ENCODE data around the gene ZNF491.
"Not testable (repeated sequence)": the region's sequence is repeated elsewhere in the genome, so short reads cannot be mapped to it uniquely, and the experiment has no call there.

Gene ZNF491

DNA sequence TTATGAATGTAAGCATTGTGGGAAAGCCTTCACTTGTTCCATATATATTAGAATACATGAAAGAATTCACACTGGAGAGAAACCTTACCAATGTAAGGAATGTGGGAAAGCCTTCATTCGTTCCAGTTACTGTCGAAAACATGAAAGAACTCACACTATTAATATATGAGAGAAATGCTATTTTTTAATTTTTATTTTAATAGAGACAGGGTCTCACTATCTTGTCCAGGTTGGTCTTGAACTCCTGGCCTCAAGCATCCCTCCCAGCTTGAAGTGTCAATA, 8.7 kb downstream of the ZNF491 start:
- no peak for DNase-seq

DNA sequence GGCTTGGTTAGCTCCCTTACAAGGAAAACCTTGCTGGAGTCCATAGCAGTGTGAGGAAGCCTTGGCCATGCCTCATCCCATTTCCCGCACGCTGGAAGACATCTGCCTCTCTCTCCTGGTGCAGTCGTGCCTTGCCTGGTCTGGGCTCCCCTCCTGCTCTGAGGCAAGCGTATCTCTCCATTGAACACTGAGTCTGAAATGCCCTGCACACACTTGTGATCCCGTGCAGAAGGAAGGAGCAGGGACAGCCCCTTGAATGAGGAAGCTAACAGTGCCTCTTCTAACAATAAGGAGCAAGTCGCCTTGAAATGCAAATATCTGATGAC, 15.3 kb downstream of the ZNF491 start:
- DNase-seq: no peak

DNA sequence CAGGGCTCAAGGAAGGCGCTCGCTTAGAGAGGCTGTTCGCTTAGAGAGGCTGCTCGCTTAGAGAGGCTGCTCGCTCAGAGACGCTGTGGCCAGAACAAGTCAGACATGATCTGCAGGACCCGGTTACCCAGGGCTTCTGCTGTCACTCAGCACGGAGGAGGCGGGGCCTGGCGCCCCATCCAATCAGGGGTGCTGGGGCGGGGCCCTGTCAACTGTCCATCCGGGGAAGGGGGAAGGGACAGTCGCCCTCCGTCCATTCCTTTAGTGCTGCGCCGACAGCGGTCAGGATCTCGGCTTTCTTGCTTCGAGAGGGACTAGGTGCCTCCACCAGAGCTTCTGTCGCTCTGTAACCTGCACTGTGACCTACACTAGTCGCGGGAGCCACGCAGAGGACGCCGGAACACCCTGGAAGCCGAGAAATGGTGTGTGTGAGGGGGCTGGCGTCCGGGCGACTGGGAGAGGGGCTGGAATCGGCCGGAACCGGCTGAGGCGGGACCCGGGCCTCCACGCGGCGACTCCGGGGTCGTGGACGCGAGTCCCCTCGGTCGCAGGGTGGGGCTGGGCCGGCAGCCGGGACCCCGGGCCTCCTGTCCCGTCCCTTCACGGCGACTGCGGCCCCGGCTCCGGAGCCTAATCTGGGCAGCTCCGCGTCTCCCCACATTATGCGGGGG, 15.8 kb downstream of the ZNF491 start, which contains the start of gene ZNF440:
Gene ZNF440 (plus strand): TSS at position 245 of the 671 bp plus-strand sequence. CDS start 175 bp downstream, at position 420.
- peak; percentile 85 for DNase-seq

DNA sequence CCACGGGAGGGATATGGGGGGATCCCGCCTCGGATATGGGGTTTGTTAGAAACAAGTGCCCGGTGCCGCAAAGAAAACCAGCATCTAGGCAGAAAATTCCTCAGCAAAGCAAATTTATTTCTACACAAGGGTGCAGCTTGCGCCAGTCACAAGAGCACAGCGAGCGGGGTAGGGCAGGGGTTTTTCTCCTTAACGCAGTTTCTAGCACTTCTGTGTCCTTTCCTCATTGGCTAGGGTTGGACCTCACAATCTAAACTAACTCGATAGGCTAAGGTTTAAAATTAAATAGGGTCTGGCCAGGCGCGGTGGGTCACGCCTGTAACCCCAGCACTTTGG, 16.3 kb downstream of the ZNF491 start:
- no peak for DNase-seq

DNA sequence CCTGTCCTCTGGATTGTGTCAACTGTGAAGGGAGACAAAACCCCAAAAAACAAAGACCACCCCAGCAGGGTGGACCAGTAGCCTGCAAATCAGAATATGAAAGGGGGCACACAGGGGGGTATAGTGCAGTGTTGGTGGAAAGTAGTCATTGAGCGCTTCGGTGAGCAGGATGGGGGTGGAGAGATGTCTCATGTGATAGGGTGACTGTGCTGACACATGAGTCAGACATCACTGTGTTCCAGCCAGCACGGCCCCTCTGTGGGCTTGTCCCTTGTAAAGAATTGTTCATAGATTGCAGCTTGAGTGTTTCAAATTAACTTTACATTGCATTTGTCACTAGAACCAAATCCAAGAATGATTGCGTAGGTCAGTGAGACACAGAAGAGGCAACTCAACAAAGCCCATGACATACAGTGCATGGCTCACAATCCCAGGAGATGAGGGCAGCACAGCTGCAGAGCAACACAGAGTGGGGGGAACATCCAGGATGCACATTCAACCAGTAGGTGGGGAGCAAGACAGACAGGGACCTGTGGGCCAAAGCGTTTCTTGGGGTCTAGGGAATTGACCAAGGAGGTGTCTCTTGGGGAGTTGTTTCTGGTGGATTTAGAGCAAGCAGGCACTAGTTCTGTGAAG, 23.3 kb downstream of the ZNF491 start:
- no peak for DNase-seq

DNA sequence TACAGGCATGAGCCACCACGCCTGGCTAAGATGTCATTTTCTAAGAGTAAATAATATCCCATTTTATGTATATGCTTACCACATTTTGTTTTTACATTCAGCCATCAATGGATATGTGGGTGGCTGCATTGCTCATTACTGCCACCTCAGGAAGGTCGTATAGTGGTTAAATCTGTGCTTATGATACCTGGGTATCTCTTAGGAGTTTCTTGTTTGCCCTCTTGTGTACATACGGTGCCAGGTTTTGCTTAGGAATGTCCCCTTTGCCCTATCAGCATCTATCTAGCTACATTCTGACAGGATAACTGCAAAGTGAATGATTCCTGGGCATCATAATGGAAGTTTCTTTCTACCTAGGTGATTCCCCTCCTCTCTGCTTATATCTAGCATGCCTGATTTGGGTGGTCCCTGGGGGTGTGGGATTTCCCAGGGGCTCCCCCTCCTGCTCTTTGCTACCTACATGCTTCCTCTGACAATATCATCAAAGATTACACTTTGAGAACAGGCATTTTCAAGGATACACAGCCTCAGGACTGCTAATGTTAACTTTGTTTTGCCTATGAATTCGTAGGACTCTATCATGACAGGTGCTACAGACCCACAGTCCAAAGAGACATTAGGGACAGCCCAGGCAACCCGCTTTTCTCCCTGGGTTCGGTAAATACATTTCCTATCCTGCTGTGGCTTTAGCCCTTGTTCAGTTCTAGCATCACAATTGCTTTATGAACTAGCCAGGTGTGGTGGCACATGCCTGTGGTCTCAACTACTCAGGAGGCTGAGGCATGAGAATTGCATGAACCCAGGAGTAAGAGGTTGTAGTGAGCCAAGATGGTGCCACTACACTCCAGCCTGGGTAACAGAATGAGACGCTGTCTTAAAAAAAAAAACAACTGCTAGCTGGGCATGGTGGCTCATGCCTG, 30.9 kb downstream of the ZNF491 start:
- DNase-seq: not testable (repeated sequence)

DNA sequence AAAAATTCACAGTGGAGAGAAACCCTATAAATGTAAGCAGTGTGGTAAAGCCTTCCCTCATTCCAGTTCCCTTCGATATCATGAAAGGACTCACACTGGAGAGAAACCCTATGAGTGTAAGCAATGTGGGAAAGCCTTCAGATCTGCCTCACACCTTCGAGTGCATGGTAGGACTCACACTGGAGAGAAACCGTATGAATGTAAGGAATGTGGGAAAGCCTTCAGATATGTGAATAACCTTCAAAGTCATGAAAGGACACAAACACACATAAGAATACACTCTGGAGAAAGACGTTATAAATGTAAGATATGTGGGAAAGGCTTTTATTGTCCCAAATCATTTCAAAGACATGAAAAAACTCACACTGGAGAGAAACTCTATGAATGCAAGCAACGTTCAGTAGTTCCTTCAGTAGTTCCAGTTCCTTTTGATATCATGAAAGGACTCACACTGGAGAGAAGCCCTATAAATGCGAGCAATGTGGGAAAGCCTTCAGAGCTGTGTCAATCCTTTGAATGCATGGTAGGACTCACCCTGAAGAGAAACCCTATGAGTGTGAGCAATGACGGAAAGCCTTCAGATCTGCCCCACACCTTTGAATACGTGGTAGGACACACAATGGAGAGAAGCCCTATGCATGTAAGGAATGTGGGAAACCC, 34.1 kb downstream of the ZNF491 start:
- DNase-seq: no peak

DNA sequence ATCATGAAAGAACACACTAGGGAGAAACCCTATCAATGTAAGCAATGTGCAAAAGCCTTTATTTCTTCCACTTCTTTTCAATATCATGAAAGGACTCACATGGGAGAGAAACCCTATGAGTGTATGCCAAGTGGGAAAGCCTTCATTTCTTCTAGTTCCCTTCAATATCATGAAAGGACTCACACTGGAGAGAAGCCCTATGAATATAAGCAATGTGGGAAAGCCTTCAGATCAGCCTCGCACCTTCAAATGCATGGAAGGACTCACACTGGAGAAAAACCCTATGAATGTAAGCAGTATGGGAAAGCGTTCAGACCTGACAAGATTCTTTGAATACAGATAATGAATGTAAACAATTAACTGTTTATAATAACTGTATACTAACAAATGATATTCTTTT, 35.2 kb downstream of the ZNF491 start:
- no peak for DNase-seq

DNA sequence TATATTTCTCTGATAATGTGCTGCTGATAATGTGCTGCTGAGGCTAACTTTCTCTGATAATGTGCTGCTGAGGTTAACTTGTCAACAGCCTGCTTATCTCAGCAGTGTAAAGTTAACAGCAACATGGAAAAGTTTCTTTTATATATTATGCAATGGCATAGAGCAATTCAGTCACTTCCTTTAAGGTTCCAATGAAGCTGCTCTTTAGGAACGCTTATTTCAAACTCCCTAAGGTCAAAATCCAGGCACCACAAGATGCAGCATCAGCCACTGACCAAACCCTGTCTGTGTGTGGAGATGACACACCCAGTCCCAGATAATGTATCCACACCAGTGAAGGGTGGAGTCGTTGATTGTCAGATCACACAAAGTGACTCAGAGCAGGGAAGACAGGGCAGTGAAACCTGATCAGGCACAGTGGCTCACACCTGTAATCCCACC, 37.3 kb downstream of the ZNF491 start:
- DNase-seq: not testable (repeated sequence)

DNA sequence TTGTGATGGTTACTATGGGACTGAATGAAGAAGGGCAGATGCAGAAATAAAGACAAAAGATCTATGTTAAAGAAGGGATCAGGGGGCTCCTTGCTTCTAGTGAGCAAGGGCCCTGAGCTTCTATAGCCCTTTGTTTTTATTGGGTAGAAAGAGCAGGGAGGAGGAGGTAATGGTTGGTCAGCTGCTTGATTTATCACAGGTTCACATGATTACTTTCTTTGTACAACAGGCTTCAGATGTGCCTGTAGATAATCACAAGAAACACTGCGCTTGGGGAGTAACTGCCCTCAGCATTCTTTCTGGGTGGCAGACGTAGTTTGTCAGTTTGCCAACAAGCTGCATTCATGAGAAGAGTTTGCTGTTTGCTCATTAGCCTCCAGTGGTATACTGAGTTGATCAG, 45.4 kb downstream of the ZNF491 start:
- DNase-seq: no peak

DNA sequence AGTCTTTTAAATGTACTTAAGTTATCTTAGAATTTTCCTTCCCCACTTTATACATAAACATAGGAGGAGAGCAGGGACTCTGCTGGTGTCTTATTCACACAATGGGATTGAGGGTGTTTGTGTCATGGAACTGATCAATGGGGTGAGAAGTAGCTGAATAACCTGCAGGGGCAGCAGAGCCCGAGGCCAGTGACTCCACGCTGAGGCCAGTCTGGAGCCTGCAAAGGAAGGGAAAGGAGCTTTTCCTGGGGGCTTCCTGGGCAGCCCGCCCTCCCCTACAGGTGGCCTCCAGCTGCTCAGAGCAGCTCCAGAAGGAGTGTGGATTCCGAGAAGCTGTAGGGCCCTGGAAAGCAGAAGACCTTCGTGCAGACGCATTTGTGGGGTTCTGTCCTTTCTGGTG, 49.3 kb downstream of the ZNF491 start:
- not testable (repeated sequence) for DNase-seq

DNA sequence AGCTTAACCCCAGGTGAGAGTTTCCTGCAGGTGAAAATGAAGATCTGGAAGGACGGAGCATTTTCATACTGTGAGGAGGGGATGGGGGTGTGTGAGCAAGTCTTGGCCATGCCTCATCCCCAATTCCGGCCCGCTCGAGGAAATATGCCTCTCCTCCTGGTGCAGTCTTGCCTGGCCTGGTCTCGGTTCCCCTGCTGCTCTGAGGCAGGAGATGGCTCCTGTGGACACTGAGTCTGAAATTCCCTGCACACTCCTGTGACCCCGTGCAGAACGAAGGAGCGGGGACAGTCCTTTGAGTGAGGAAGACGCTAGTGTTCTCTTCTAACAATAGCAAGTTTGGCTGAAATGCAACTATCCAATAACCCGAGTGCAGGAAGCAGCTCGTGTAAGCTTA, 49.9 kb downstream of the ZNF491 start:
- DNase-seq: no peak

DNA sequence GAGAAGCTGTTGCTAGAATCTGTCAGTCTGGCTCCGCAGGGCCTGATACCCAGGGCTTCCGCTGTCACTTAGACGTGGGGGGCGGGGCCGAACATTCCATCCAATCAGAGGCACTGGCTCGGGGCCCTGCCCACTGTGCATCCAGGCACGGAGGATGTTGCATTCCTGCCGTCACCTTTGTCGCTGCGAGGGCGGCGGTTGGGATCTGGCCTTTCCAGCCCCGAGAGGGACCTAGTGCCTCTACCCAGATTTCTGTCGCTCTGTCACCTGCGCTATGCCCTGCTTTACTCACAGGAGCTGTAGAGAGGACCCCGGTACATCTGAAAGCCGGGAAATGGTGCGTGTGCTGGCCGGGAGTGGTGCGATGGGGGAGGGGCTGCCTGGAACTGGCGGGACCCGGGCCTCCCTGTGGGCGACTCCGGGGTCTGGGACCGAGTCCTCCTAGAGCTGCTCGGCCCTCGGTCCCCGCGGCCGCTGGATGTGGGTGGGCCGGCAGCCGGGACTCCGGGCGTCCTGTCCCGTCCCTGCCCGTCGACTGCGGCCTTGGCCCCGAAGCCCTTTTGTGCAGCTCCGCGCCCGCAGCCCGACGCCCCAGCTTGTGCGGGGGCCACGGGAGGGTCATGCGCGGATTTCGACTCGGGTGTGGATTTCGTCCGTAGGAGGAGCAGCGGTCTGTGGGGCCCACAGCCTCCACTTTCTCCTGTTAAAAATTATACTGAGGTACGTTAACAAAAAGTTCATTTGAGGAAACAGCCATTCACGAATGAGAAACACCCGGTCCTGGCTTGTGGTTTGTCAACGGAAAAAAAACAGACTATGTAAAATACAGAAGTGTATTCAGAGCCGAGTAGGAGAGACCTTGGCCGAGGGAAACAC, 50.5 kb downstream of the ZNF491 start, which contains the start of gene ZNF439:
Gene ZNF439 (plus strand): TSS at position 133 of the 876 bp plus-strand sequence. CDS start 142 bp downstream, at position 275.
- DNase-seq: peak; percentile 88

DNA sequence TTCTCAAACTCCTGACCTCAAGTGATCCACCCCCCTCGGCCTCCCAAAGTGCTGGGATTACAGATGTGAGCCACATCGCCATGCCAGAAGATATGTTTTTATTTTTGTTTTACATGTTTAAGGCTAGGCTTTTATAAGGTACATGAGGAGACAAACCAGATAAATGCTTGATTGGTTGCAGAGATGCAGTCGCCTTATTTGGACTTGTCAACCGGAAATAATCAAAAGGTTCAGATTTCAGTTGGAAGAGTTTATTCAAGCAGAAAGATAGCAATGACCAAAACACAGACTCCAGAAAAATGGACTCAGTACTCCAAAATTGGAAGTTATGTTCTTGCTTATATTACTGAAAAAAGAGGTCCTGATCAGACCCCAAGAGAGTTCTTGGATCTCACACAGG, 52.0 kb downstream of the ZNF491 start:
- not testable (repeated sequence) for DNase-seq

DNA sequence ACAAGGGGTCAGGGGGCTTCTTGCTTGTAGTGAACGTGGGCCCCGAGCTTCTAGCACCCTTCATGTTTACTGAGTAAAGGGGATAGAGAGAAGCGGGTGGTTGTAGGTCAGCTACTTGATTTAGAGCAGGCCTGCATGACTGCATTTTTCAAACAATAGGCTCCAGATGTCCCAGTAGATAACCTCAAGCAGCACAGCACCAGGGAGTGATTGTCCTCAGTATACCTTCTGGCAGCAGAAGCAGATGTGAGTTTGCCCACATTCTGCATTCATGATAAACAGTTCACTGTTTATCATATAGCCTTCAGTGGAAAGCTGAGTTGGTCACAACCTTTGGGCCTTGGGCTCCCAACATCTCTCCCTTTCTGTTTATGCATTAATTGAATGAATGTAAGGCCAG, 55.0 kb downstream of the ZNF491 start:
- DNase-seq: no peak

DNA sequence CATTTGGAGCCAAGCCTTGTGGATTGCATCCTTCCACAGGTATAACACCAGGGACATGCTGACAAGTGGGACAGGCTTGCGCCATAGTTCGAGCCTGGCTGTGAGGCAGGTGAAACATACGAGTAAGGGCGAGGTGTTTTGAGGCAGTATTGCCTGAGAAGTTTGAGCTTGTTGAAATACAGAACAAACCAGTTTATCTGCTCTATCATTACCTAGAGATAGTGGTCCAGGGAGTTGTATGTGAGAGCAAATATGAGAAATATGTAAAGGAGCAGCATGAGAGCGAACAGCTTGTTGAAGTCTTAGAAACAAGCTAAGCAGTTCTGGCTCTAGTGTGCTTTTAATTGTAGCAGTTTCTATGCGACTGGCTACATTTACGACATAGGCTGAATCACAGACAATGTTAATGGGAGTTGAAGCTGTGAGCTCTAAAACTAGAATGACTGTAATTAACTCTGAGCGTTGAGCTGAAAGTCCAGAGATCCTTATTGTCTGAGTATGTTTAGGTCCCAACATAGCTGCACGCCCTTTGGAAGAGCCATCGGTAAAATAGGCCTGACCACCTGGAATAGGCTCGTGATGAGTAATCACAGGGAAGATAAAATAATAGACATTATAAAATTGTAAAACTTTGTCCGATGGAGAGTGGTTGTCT, 58.4 kb downstream of the ZNF491 start:
- no peak for DNase-seq

Data from CD4-positive, alpha-beta T cell treated with Interleukin-12 subunit alpha and Interleukin-12 subunit beta, for 1 hour (primary cell).